Mesodermal cell (in vitro differentiated cells): ENCODE measurements around the gene ATF7IP2.

ENCODE experiments used
- H3K27ac ChIP-seq: 2 replicates; pipeline ENCODE4 v1.7.0; 2013; ENCODE audit warnings: mild to moderate bottlenecking, low read depth, low read length, moderate library complexity; ENCODE audit not compliant: severe bottlenecking
- H3K36me3 ChIP-seq: 2 replicates; pipeline ENCODE4 v1.7.1; 2013; ENCODE audit warnings: mild to moderate bottlenecking, low read length, moderate library complexity; ENCODE audit not compliant: control insufficient read depth, insufficient read depth
- H3K4me1 ChIP-seq: one replicate; pipeline ENCODE4 v1.7.1; 2013; ENCODE audit warnings: mild to moderate bottlenecking, low read length; ENCODE audit not compliant: insufficient read depth, control insufficient read depth, poor library complexity, severe bottlenecking
- H3K4me3 ChIP-seq: 2 replicates; pipeline ENCODE4 v1.7.0; 2013; ENCODE audit warnings: low read length, control low read depth, mild to moderate bottlenecking; ENCODE audit not compliant: insufficient read depth, poor library complexity, severe bottlenecking; ENCODE audit errors: extremely low read depth
- H3K9me3 ChIP-seq: 2 replicates; pipeline ENCODE4 v1.7.1; 2013; ENCODE audit warnings: mild to moderate bottlenecking, low read length, moderate library complexity; ENCODE audit not compliant: control insufficient read depth
- WGBS, 2 experiments: methylation state at CpG; one replicate each; pipeline ENCODE4 v1.1.5; 2013; ENCODE audit warnings: missing lambda C conversion rate in 2 of 2; ENCODE audit not compliant: insufficient coverage in 2 of 2; 5-methylcytosine and 5-hydroxymethylcytosine counted together

The ATF7IP2 gene

GRCh38 chr16:10511829-10512228 lies 126.0 kb downstream of the ATF7IP2 start:
- no peaks in the 10 kb centered on the region for H3K36me3 ChIP-seq
- no peak overlapping the region for H3K4me3 ChIP-seq
- H3K27ac ChIP-seq: no peak overlapping the region
- H3K9me3 ChIP-seq: no peaks in the 10 kb centered on the region
- no peaks in the 10 kb centered on the region for H3K4me1 ChIP-seq
- WGBS, 2 experiments: no CpG with 5 or more reads among the region's 1 CpG

GRCh38 chr16:10514369-10515055 lies 128.7 kb downstream of the ATF7IP2 start:
- Histone ChIP-seq H3K4me3 (no peak overlapping the region), H3K9me3 (no peaks in the 10 kb centered on the region), H3K4me1 (no peaks in the 10 kb centered on the region), H3K36me3 (no peaks in the 10 kb centered on the region), H3K27ac (no peak overlapping the region)
- 72 to 85% methylated on average over 3 to 4 of the region's 6 CpGs for WGBS, 2 experiments

- 87 to 100% methylated on average over 1 to 5 of the region's 5 CpGs for WGBS, 2 experiments
- no peaks in the 10 kb centered on the region for H3K4me1 ChIP-seq
Measured at GRCh38 chr16:10517868-10518267, 132.0 kb downstream of the ATF7IP2 start.

DNA sequence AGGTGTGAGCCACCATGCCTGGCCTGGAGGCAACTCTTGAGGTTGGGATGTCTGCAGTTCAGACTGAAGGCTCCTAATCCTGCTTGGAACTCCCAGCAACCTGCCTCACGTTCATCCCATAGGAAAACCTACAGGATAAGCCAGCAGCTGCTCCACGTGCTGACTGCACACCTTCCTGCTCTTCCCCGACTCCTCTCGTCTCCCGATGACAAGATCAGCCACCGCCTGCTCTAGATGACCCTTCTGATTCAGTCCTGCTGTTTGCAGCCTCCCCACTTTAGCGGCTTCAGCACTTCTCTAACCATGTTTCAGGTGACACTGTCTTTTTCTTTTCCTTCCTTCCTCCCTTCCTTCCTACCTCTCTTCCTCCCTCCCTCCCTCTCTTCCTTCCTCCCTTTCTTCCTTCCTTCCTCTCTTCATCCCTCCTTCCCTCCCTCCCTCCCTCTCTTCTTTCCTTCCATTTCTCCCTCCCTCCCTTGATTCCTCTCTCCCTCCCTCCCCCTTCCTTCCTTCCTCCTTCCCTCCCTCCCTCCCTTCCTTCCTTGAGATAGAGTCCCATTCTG lies 132.7 kb downstream of the ATF7IP2 start:
- no peak overlapping the region for H3K4me3 ChIP-seq
- no peaks in the 10 kb centered on the region for H3K4me1 ChIP-seq
- no peak overlapping the region for H3K27ac ChIP-seq
- H3K36me3 ChIP-seq: no peaks in the 10 kb centered on the region
- 91 to 92% methylated on average over 7 of the region's 7 CpGs for WGBS, 2 experiments
- no peaks in the 10 kb centered on the region for H3K9me3 ChIP-seq

More at GRCh38 chr16:10517868-10518267, 132.0 kb downstream of the ATF7IP2 start:
- H3K27ac ChIP-seq: no peak overlapping the region
- no peak overlapping the region for H3K4me3 ChIP-seq
- no peaks in the 10 kb centered on the region for H3K9me3 ChIP-seq
- no peaks in the 10 kb centered on the region for H3K36me3 ChIP-seq

- no peak overlapping the region for H3K4me3 ChIP-seq
- no peaks in the 10 kb centered on the region for H3K4me1 ChIP-seq
- no peak overlapping the region for H3K27ac ChIP-seq
- H3K9me3 ChIP-seq: no peaks in the 10 kb centered on the region
- no CpG with 5 or more reads among the region's 1 CpG for WGBS, 2 experiments
- no peaks in the 10 kb centered on the region for H3K36me3 ChIP-seq
Measured at GRCh38 chr16:10519297-10519696, 133.4 kb downstream of the ATF7IP2 start.

- 87 to 90% methylated on average over 6 to 9 of the region's 10 CpGs for WGBS, 2 experiments
- Histone ChIP-seq H3K4me3 (no peak overlapping the region), H3K36me3 (no peaks in the 10 kb centered on the region), H3K4me1 (no peaks in the 10 kb centered on the region), H3K9me3 (no peaks in the 10 kb centered on the region), H3K27ac (no peak overlapping the region)
Measured at GRCh38 chr16:10519929-10520868, 134.3 kb downstream of the ATF7IP2 start.

DNA sequence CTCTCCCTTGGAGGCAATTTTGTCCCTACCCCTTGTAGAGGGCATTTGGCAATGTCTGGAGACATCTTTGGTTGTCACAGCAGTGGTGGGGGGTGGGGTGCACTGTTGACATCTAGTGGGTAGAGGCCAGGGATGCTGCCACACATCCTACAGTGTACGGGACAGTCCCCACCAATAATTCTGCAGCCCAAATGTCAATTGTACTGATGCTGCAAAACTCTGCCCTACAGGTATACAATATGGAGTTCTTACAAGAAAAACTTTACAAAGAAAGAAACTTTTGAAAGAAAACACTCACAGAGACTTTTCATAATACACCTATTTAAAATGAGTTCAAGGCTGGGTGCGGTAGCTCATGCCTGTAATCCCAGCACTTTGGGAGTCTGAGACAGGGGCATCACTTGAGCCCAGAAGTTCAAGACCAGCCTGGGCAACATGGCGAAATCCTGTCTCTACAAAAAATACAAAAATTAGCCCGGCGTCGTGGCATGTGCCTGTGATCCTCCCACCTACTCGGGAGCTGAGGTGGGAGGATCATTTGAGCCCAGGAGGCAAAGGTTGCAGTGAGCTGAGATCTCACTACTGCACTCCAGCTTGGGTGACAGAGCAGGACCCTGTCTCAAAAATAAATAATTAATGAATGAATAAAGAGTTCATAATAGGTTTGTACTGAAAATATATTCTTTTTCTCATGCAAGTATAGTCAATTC lies 135.2 kb downstream of the ATF7IP2 start:
- WGBS, 2 experiments: 74 to 81% methylated on average over 5 of the region's 7 CpGs
- no peaks in the 10 kb centered on the region for H3K4me1 ChIP-seq
- H3K9me3 ChIP-seq: no peaks in the 10 kb centered on the region
- H3K4me3 ChIP-seq: no peak overlapping the region
- H3K36me3 ChIP-seq: no peaks in the 10 kb centered on the region
- H3K27ac ChIP-seq: no peak overlapping the region

DNA sequence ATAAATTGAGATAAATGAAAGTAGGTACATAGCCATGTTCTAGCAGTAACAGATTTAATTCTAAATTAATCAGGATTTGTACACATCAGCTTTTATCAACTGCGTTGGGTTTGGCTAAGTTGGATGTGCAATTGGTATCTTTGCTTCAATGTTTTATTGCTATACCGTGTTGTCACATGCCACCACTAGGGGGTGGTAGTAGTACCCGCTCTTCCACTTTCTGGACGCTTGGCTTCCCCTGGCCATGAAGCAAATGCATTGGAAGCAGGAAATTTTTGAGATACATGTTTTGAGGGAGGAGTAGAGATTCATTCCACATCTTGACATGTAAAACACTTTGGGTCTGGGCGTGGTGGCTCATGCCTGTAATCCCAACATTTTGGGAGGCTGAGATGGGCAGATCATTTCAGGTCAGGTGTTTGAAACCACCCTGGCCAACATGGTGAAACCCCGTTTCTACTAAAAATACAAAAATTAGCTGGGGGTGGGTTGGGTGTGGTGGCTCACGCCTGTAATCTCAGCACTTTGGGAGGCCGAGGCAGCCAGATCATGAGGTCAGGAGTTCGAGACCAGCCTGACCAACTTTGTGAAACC lies 135.9 kb downstream of the ATF7IP2 start:
- WGBS, 2 experiments: 24 to 33% methylated on average over 4 to 6 of the region's 9 CpGs

DNA sequence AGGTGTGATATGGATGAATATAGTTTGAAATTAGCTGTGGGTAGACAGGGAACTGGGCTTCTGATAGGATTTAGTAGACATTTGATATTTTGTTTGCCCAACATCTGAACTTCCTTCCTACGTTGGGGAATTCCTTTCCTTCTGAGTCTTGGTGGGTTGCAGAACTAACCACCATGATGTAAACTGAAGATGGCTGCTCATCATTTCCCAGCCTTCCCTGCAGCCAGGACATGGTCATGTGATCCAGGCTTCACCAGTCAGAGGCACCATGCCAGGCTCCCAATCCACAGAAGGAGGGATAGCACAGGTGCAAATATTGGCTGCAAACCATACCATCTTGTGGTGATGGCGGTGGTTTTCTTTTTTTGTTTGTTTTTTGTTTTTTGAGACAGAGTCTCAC lies 137.1 kb downstream of the ATF7IP2 start:
- H3K36me3 ChIP-seq: no peaks in the 10 kb centered on the region
- 93 to 100% methylated on average over 1 to 2 of the region's 2 CpGs for WGBS, 2 experiments
- no peaks in the 10 kb centered on the region for H3K9me3 ChIP-seq
- H3K27ac ChIP-seq: no peak overlapping the region
- no peak overlapping the region for H3K4me3 ChIP-seq
- no peaks in the 10 kb centered on the region for H3K4me1 ChIP-seq

More for the DNA sequence above, 135.9 kb downstream of the ATF7IP2 start:
- H3K4me3 ChIP-seq: no peak overlapping the region
- H3K9me3 ChIP-seq: no peaks in the 10 kb centered on the region
- H3K36me3 ChIP-seq: no peaks in the 10 kb centered on the region
- H3K4me1 ChIP-seq: no peaks in the 10 kb centered on the region
- no peak overlapping the region for H3K27ac ChIP-seq

DNA sequence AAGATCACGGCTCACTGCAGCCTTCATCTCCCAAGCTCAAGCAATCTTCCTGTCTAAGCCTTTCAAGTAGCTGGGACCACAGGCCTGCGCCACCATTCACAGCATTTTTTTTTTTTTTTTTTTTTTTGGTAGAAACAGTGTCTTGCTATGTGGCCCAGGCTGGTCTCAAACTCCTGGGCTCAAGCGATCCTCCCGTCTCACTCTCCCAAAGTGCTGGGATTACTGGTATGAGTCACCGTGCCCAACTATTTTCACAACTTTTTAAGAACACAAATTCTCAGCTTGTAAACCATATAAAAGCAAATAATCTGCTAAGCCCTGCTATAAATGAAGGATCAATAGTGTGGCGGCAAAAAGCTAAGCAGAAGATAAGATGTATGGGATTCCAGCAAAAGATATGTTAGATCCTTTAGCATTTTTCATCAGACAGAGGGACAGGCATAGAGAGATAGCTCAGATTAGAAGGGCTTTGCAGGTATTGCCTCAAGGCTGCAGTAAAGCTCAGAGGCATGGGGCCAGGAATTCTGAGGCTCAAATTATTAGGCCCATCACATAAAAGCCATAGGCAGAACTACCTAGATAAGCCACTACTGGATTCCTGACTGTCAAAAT lies 139.5 kb downstream of the ATF7IP2 start:
- H3K36me3 ChIP-seq: peaks cover 2% of the 10 kb centered on the region
- no peak overlapping the region for H3K27ac ChIP-seq
- 93 to 97% methylated on average over 3 to 5 of the region's 6 CpGs for WGBS, 2 experiments
- no peaks in the 10 kb centered on the region for H3K4me1 ChIP-seq
- H3K4me3 ChIP-seq: no peak overlapping the region
- H3K9me3 ChIP-seq: no peaks in the 10 kb centered on the region
